Duodenal mucosa (tissue), 2 donors: ENCODE results near the gene OR6B3.

Experiments
- H3K27ac ChIP-seq: one replicate; pipeline ENCODE4 v1.7.0; 2013; ENCODE audit warnings: low read depth, low read length
- H3K27me3 ChIP-seq, 2 donors: one replicate each; pipeline ENCODE4 v1.7.0; 2013; ENCODE audit warnings: low read length in 2 of 2, control low read depth in 1 of 2; ENCODE audit not compliant: insufficient read depth in 2 of 2, control insufficient read depth in 1 of 2
- H3K36me3 ChIP-seq, 2 donors: one replicate each; pipeline ENCODE4 v1.7.0; 2013; ENCODE audit warnings: low read length in 2 of 2, control low read depth in 1 of 2; ENCODE audit not compliant: insufficient read depth in 2 of 2, control insufficient read depth in 1 of 2
- H3K4me1 ChIP-seq, 2 donors: one replicate each; pipeline ENCODE4 v1.7.0; 2013; ENCODE audit warnings: low read length in 2 of 2, control low read depth in 1 of 2; ENCODE audit not compliant: insufficient read depth in 2 of 2, control insufficient read depth in 1 of 2
- H3K4me3 ChIP-seq, 2 donors: one replicate each; pipeline ENCODE4 v1.7.0; 2013; ENCODE audit warnings: low read length in 2 of 2, low read depth in 1 of 2
- H3K9ac ChIP-seq, 2 donors: one replicate each; pipeline ENCODE4 v1.7.0; 2013; ENCODE audit warnings: low read length in 2 of 2, low read depth in 1 of 2
- H3K9me3 ChIP-seq, 2 donors: one replicate each; pipeline ENCODE4 v1.7.0; 2013; ENCODE audit warnings: low read length in 2 of 2, control low read depth in 1 of 2; ENCODE audit not compliant: control insufficient read depth in 1 of 2

Gene OR6B3

DNA sequence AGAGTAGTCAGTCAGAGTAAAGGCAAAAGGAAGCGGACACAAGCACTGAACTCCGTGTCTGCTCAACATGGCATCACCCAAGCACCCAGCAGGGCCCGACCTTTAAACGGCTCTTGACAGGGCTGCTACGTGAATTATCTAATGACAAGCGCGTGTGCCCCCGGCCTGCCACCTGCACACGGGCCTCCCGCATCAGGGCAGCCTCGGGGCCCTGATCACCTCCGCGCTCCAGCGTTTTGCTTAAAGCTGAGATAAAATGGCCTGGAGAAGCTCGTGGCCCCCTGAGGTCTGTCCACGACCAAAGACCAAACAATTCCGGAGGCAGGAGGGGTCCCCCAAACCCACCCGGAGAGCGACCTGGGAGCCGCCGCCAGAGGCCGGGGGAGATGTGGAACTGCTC is 28.6 kb downstream of the OR6B3 start:
- no peaks in the 10 kb centered on the region for H3K9me3 ChIP-seq
- peaks cover 10 to 14% of the 10 kb centered on the region in 2 donors for H3K4me1 ChIP-seq
- no peaks in the 10 kb centered on the region for H3K27me3 ChIP-seq
- no peak overlapping the region for H3K27ac ChIP-seq
- peak overlapping the region; percentile 93 to 99 for H3K9ac ChIP-seq
- H3K4me3 ChIP-seq, result peak overlapping the region; percentile 84 to 97
- peaks cover 16 to 17% of the 10 kb centered on the region in 2 donors for H3K36me3 ChIP-seq

DNA sequence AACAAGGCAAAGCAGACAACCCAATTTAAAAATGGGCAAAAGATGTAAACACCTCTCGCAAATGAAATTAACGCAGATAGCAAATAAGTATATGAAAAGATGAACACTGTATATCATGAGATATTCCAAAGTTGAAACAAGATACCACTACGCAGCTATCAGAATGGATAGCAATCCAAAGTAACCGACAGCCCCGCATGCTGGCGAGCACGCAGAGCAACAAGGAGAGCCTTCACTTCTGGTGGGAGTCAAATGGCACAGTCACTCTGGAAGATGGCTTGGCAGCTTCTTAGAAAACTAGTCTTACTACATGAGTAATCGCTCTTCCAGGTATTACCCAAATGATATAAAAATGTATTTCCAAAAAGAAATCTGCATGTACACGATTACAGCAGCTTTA is 29.5 kb downstream of the OR6B3 start:
- H3K36me3 ChIP-seq, result peaks cover 16 to 23% of the 10 kb centered on the region in 2 donors
- peak overlapping the region; percentile 84 to 97 for H3K4me3 ChIP-seq
- peaks cover 10 to 14% of the 10 kb centered on the region in 2 donors for H3K4me1 ChIP-seq
- no peak overlapping the region for H3K27ac ChIP-seq
- H3K27me3 ChIP-seq, result no peaks in the 10 kb centered on the region
- H3K9ac ChIP-seq, result peak overlapping the region in 1 of 2 donors; percentile 99
- H3K9me3 ChIP-seq, result no peaks in the 10 kb centered on the region

DNA sequence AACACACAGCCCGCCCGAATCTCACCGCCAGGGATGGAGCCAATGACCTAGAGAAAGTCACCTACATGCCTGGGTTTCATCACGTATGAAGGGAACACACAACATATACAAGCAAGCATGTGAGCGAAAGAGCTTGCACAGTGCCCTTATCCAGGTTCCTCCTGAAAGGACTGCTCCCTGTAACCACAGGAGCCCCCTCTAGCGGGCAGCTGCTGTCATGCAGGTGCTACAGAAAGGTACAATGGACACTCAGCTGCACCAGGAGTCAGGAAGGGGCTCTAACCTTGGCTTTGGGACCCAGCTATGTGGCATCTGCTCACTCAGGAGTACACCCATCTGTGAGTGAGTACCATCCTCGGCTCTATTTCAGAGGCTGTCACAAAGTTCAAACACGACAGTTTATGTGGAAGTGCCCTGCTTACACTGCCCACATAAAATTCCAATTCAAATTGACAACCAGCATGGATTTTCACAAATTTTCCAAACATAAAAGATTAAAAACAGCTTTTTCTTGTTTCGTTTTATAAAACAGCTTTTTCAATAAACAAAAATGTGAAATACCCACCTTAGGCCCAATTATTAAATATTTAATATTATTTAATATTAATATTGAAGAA is 31.7 kb downstream of the OR6B3 start:
- Histone ChIP-seq H3K27me3 (no peaks in the 10 kb centered on the region), H3K9ac (no peak overlapping the region), H3K27ac (no peak overlapping the region), H3K9me3 (no peaks in the 10 kb centered on the region), H3K36me3 (peaks cover 35 to 45% of the 10 kb centered on the region in 2 donors), H3K4me3 (no peak overlapping the region), H3K4me1 (peaks cover 10 to 14% of the 10 kb centered on the region in 2 donors)

DNA sequence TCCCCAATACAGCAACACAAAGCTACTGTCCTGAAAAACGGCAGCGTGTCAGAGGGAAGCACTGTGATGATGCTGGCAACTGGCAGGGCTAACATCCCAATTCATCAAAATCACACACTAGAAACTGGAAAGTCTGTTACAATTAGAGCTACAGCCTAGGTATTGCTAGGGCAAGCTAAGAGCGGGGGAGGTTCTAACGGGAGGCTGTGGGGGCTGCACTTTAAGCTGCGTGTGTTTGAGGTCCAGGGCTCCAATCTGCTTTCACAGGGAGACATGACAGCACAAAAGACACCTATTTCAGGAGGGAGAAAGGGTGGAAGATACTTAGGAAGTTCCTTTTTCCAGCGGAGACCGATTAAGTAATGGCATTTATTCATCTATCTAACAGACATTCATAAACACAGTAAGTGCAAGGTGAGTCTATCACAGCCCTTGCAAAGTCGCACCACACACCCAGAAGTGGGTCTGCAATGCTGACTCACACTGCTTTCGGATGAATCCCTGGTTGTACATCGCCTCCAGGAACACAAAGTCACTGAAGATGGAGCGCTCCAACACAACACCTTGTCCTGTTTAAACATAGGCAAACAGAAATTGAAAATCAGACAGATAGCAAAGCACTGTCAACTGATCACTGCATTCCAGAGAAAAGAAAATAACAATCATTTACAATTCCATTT is 35.1 kb downstream of the OR6B3 start:
- Histone ChIP-seq H3K9ac (no peak overlapping the region), H3K4me1 (no peaks in the 10 kb centered on the region), H3K36me3 (peaks cover 57 to 77% of the 10 kb centered on the region in 2 donors), H3K27ac (no peak overlapping the region), H3K4me3 (no peak overlapping the region), H3K27me3 (no peaks in the 10 kb centered on the region), H3K9me3 (no peaks in the 10 kb centered on the region)

DNA sequence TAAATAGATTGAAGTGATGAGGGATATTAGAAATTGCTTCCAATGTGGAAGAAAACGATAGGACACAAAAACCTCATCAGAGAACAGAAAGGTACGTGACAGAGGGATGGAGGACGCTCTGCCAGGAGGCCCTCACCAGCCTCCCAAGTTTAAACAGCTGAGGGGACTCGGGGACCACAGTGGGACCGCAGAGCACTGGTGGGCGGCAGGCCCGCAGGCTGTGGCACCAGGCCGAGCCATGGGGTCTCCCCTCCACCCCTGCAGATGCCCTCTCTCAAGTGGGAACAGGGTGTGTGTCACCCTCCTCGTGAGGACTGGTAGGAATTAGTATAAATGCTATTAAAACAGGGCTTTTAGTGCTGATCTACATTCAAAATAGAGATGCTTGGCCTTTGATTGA is 39.0 kb downstream of the OR6B3 start:
- Histone ChIP-seq H3K9me3 (no peaks in the 10 kb centered on the region), H3K4me3 (no peak overlapping the region), H3K4me1 (no peaks in the 10 kb centered on the region), H3K27ac (no peak overlapping the region), H3K36me3 (peaks cover 64 to 93% of the 10 kb centered on the region in 2 donors), H3K27me3 (no peaks in the 10 kb centered on the region), H3K9ac (no peak overlapping the region)

DNA sequence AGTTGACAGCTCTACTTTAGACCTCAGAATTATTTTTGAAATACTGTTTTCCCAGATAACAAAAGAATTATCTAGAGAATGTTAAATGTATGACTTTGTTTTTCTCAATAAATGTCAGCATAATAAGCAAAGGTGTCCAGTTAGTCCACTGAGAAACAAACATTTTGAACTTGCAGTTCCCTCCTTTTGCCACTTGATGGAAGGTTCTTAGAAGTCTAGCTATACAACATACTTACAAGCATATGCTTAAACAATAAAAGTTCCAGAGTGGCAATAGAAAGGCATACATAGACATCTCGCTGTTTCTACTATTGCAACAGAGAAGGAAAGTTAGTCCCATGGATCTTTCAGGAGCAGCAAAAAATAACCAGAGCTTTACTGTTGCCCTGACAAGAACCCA is 40.0 kb downstream of the OR6B3 start:
- Histone ChIP-seq H3K4me1 (no peaks in the 10 kb centered on the region), H3K9ac (no peak overlapping the region), H3K4me3 (no peak overlapping the region), H3K9me3 (no peaks in the 10 kb centered on the region), H3K27ac (no peak overlapping the region), H3K36me3 (peaks cover 67 to 93% of the 10 kb centered on the region in 2 donors), H3K27me3 (no peaks in the 10 kb centered on the region)

DNA sequence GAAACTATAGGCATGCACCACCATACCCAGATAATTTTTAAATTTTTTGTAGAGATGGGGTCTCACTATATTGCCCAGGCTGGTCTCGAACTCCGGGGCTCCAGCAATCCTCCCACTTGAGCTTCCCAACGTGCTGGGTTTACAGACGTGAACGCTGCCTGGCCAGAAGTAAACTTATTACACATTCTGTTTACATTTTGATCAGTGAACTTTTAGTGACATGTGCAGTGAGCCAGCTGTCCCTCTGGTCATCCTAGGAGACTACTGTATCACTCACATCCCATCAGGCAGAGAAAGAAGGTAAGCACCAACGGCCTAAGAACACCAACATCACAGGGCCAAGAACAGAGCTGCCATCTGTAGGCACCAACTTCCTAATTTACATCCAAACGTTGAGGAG is 50.3 kb downstream of the OR6B3 start:
- Histone ChIP-seq H3K36me3 (peaks cover 37 to 87% of the 10 kb centered on the region in 2 donors), H3K4me1 (peaks cover 0 to 6% of the 10 kb centered on the region in 2 donors), H3K27ac (no peak overlapping the region), H3K9me3 (no peaks in the 10 kb centered on the region), H3K9ac (no peak overlapping the region), H3K27me3 (no peaks in the 10 kb centered on the region), H3K4me3 (no peak overlapping the region)

DNA sequence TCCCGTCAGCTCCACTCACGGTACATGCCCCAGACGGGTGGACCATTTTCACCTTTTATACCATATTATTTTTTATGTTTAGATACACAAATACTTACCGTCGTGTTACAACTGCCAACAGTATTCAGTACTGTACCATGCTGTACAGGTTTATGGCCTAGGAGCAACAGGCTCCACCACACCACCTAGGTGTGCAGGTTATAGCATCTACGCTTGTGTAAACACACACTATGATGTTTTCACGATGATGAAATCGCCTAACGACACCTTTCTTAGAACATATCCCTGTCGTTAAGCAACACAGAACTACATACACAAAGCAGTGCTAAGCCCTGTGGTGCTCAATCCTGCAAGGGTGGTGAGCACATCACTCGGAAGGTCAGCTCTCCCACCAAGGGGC is 52.6 kb downstream of the OR6B3 start:
- peaks cover 6 to 11% of the 10 kb centered on the region in 2 donors for H3K4me1 ChIP-seq
- no peaks in the 10 kb centered on the region for H3K27me3 ChIP-seq
- H3K27ac ChIP-seq, result no peak overlapping the region
- H3K9ac ChIP-seq, result no peak overlapping the region
- no peak overlapping the region for H3K4me3 ChIP-seq
- H3K36me3 ChIP-seq, result peaks cover 31 to 65% of the 10 kb centered on the region in 2 donors
- H3K9me3 ChIP-seq, result no peaks in the 10 kb centered on the region

DNA sequence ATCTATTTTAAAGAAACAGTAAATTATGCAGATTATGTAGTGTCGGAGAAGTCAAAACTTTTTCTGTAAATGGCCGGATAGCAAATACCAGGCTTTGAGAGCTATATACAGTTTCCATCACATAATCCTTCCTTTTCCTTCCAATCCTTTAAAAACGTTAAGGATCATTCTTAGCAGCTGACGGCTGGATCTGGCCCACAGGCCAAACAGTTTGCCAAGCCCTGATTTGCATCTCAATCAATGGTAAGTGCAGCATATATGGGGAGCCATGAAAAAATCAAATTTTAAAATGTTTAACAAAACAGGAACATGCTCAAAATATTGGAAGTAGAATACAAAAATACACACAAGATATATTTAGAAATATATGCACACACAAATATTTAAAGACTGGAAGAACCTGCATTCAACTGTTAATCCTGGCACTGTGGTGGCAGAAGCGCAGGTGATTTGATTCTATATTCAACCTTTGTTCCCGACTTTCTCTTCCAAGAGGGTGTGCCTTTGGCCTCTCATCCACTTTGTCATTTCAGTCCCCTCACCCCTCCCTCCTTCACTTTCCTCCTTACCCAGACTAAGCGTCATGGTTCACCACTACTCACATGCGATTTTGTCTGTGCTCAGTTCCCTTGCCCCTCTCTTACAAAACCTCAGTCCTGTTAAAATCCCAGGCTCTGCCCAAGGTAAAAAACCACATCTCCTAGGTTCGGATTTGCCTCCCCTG is 55.5 kb downstream of the OR6B3 start:
- peaks cover 27 to 56% of the 10 kb centered on the region in 2 donors for H3K36me3 ChIP-seq
- no peaks in the 10 kb centered on the region for H3K9me3 ChIP-seq
- H3K27ac ChIP-seq, result no peak overlapping the region
- no peak overlapping the region for H3K9ac ChIP-seq
- H3K4me1 ChIP-seq, result peaks cover 6 to 11% of the 10 kb centered on the region in 2 donors
- no peaks in the 10 kb centered on the region for H3K27me3 ChIP-seq
- H3K4me3 ChIP-seq, result no peak overlapping the region
